KOPT-K1 (cell line): Measurements from ENCODE around the gene KIF1C.

ENCODE experiments used
- H3K27ac ChIP-seq: fragments of 200-600 bp; sonication (generic); 2 replicates; pipeline ENCODE4 v1.5.1; 2016; ENCODE audit warnings: antibody characterized with exemption, mild to moderate bottlenecking, low read depth, low read length; ENCODE audit not compliant: poor library complexity, severe bottlenecking
- H3K36me3 ChIP-seq: fragments of 200-600 bp; sonication (generic); 2 replicates; pipeline ENCODE4 v1.5.1; 2017; ENCODE audit warnings: antibody characterized with exemption, mild to moderate bottlenecking, low read length, moderate library complexity; ENCODE audit not compliant: insufficient read depth
- H3K9me3 ChIP-seq: fragments of 200-600 bp; sonication (generic); 2 replicates; pipeline ENCODE4 v1.5.1; 2017; ENCODE audit warnings: antibody characterized with exemption, low read length, mild to moderate bottlenecking; ENCODE audit not compliant: insufficient read depth, poor library complexity, severe bottlenecking

Gene KIF1C

GRCh38 chr17:4997302-4998026 lies at the start of gene KIF1C, which contains the start of gene INCA1:
Gene KIF1C, plus strand, starts transcription at chr17:4997950. Its CDS starts 2,297 bp downstream, at chr17:5000247.
Gene INCA1, minus strand, starts transcription at chr17:4997522. Its CDS starts 3,085 bp downstream, at chr17:4994437.
- Histone ChIP-seq H3K27ac (peak within 1 kb of the TSS; percentile 75), H3K9me3 (no peaks in the 10 kb centered on the region), H3K36me3 (peaks cover 13% of the 10 kb centered on the region; the same call in 1 of the 2 replicates)

- peak within 1 kb of the TSS; percentile 99 for H3K27ac ChIP-seq
- H3K9me3 ChIP-seq: no peaks in the 10 kb centered on the region
- peaks cover 42% of the 10 kb centered on the region for H3K36me3 ChIP-seq
Observed at GRCh38 chr17:4948166-4948930, 49.4 kb upstream of the KIF1C start, which contains the start of gene PFN1. Gene PFN1, minus strand, starts transcription at chr17:4948530. Its CDS starts 136 bp downstream, at chr17:4948394.

GRCh38 chr17:4948931-4949320 lies 48.8 kb upstream of the KIF1C start:
- peaks cover 37% of the 10 kb centered on the region for H3K36me3 ChIP-seq
- H3K27ac ChIP-seq: peak overlapping the region; percentile 99
- no peaks in the 10 kb centered on the region for H3K9me3 ChIP-seq

GRCh38 chr17:4949321-4950074 lies 48.3 kb upstream of the KIF1C start:
- H3K27ac ChIP-seq: peak overlapping the region; percentile 99

GRCh38 chr17:4950075-4950745 lies 47.5 kb upstream of the KIF1C start:
- Histone ChIP-seq H3K36me3 (peaks cover 25% of the 10 kb centered on the region), H3K9me3 (no peaks in the 10 kb centered on the region), H3K27ac (peak overlapping the region; percentile 99)

More at GRCh38 chr17:4949321-4950074, 48.3 kb upstream of the KIF1C start:
- no peaks in the 10 kb centered on the region for H3K9me3 ChIP-seq
- H3K36me3 ChIP-seq: peaks cover 32% of the 10 kb centered on the region

GRCh38 chr17:4950746-4951204 lies 47.0 kb upstream of the KIF1C start, which contains the start of gene ENO3:
Gene ENO3, plus strand, starts transcription at chr17:4951119. Its CDS starts 711 bp downstream, at chr17:4951830.
- Histone ChIP-seq H3K27ac (peak within 1 kb of the TSS; percentile 99), H3K36me3 (peaks cover 19% of the 10 kb centered on the region), H3K9me3 (no peaks in the 10 kb centered on the region)

GRCh38 chr17:4951486-4951885 lies 46.3 kb upstream of the KIF1C start:
- Histone ChIP-seq H3K36me3 (peaks cover 12% of the 10 kb centered on the region), H3K27ac (peak overlapping the region; percentile 99)

GRCh38 chr17:4953451-4953961 lies 44.2 kb upstream of the KIF1C start:
- no peak overlapping the region for H3K27ac ChIP-seq
- no peaks in the 10 kb centered on the region for H3K9me3 ChIP-seq
- peaks cover 10% of the 10 kb centered on the region for H3K36me3 ChIP-seq

More at GRCh38 chr17:4951486-4951885, 46.3 kb upstream of the KIF1C start:
- H3K9me3 ChIP-seq: no peaks in the 10 kb centered on the region

GRCh38 chr17:4955091-4955490 lies 42.7 kb upstream of the KIF1C start:
- Histone ChIP-seq H3K27ac (no peak overlapping the region), H3K36me3 (peaks cover 24% of the 10 kb centered on the region), H3K9me3 (no peaks in the 10 kb centered on the region)

GRCh38 chr17:4956493-4957061 lies 41.2 kb upstream of the KIF1C start:
- peaks cover 35% of the 10 kb centered on the region for H3K36me3 ChIP-seq
- no peak overlapping the region for H3K27ac ChIP-seq
- no peaks in the 10 kb centered on the region for H3K9me3 ChIP-seq

- Histone ChIP-seq H3K9me3 (no peaks in the 10 kb centered on the region), H3K27ac (no peak overlapping the region), H3K36me3 (peaks cover 35% of the 10 kb centered on the region)
Observed at GRCh38 chr17:4958102-4958501, 39.6 kb upstream of the KIF1C start.

GRCh38 chr17:4959261-4959965 lies 38.3 kb upstream of the KIF1C start:
- Histone ChIP-seq H3K27ac (no peak overlapping the region), H3K9me3 (no peaks in the 10 kb centered on the region), H3K36me3 (peaks cover 35% of the 10 kb centered on the region)

- H3K9me3 ChIP-seq: no peaks in the 10 kb centered on the region
- H3K27ac ChIP-seq: no peak overlapping the region
- H3K36me3 ChIP-seq: peaks cover 35% of the 10 kb centered on the region
Observed at GRCh38 chr17:4960279-4960922, 37.3 kb upstream of the KIF1C start.
